A673 (cell line): ENCODE measurements around the gene GRID1. TPM values are rescaled to one million over a fixed set of nuclear protein-coding genes. Genes with fewer than 3 reads are reported as not detected.
"Not testable (repeated sequence)": the region's sequence is repeated elsewhere in the genome, so short reads cannot be mapped to it uniquely, and the experiment has no call there.

Experiments
- BruUV-seq: library from RNA; stranded (reverse); fragments of 400-500 nt; replicated peaks from 2 replicates; lab custom pipeline; 2021; lab: Mats Ljungman, UMichigan
- CTCF ChIA-PET: fragments of 300-600 bp; sonication (Branson Sonifier 250); formaldehyde crosslinking; loops from one replicate; lab custom pipeline; 2022; ENCODE audit warnings: antibody characterized with exemption; lab: Charles Lee
- POLR2A ChIA-PET: fragments of 300-600 bp; sonication (Branson Sonifier 250); formaldehyde crosslinking; loops from one replicate; lab custom pipeline; 2022; ENCODE audit warnings: antibody characterized with exemption; ENCODE audit not compliant: low non-redundant PET; lab: Charles Lee
- DNase-seq: peaks from one replicate; pipeline ENCODE4 v3.0.0-alpha.2; 2015; ENCODE audit warnings: low spot score
- H3K27ac ChIP-seq: fragments of 200-600 bp; sonication (generic); 2 replicates; pipeline ENCODE4 v1.5.1; 2016; ENCODE audit warnings: mixed run types, low read depth, mild to moderate bottlenecking, mixed read lengths, antibody characterized with exemption, low read length; ENCODE audit not compliant: poor library complexity, severe bottlenecking
- H3K27me3 ChIP-seq: fragments of 200-600 bp; sonication (generic); replicated peaks from 2 replicates; pipeline ENCODE4 v1.6.1; 2017; ENCODE audit warnings: mixed run types, low read depth, mild to moderate bottlenecking, mixed read lengths, antibody characterized with exemption, low read length; ENCODE audit not compliant: insufficient read depth, poor library complexity
- H3K36me3 ChIP-seq: fragments of 200-600 bp; sonication (generic); 2 replicates; pipeline ENCODE4 v1.6.1; 2016; ENCODE audit warnings: mixed run types, mild to moderate bottlenecking, mixed read lengths, antibody characterized with exemption, low read length; ENCODE audit not compliant: insufficient read depth, poor library complexity, severe bottlenecking
- H3K4me1 ChIP-seq: fragments of 200-600 bp; sonication (generic); 2 replicates; pipeline ENCODE4 v1.6.1; 2017; ENCODE audit warnings: mixed run types, mild to moderate bottlenecking, mixed read lengths, antibody characterized with exemption, low read length; ENCODE audit not compliant: insufficient read depth, poor library complexity, severe bottlenecking
- H3K4me3 ChIP-seq: fragments of 200-600 bp; sonication (generic); 2 replicates; pipeline ENCODE4 v1.5.1; 2016; ENCODE audit warnings: low read depth, mixed run types, mild to moderate bottlenecking, mixed read lengths, low read length; ENCODE audit not compliant: poor library complexity, severe bottlenecking
- H3K9me3 ChIP-seq: fragments of 200-600 bp; sonication (generic); 2 replicates; pipeline ENCODE4 v1.6.1; 2016; ENCODE audit warnings: mixed run types, low read depth, mild to moderate bottlenecking, mixed read lengths, antibody characterized with exemption, low read length; ENCODE audit not compliant: poor library complexity, severe bottlenecking
- EZH2 ChIP-seq: fragments of 200-600 bp; sonication (generic); IDR thresholded peaks from 2 replicates; pipeline ENCODE4 v1.6.1; 2017; ENCODE audit warnings: borderline replicate concordance, low read depth, mild to moderate bottlenecking, mixed read lengths, antibody characterized with exemption, low read length; ENCODE audit not compliant: poor library complexity, severe bottlenecking
- intact Hi-C: fragments of 100-400 bp; cut with micrococcal nuclease; formaldehyde crosslinking; loops from one replicate; pipeline ENCODE4 v1.10.0; 2022; ENCODE audit not compliant: unreplicated experiment
- total RNA-seq: library from RNA; stranded (reverse); gene quantifications from 2 replicates; pipeline ENCODE4 v1.2.3, GENCODE V29; 2021
- TF ChIP-seq, protein P1 (sequence below): fragments of 300-800, 200-600 bp; sonication (generic); conservative IDR thresholded peaks from 2 replicates; pipeline ENCODE4 v1.5.1; 2017; ENCODE audit warnings: low read depth, mild to moderate bottlenecking, antibody characterized with exemption, low read length, moderate library complexity, mixed read lengths

GRID1 gene
- total RNA-seq, 1 experiment from 2014 or later = not detected

DNA sequence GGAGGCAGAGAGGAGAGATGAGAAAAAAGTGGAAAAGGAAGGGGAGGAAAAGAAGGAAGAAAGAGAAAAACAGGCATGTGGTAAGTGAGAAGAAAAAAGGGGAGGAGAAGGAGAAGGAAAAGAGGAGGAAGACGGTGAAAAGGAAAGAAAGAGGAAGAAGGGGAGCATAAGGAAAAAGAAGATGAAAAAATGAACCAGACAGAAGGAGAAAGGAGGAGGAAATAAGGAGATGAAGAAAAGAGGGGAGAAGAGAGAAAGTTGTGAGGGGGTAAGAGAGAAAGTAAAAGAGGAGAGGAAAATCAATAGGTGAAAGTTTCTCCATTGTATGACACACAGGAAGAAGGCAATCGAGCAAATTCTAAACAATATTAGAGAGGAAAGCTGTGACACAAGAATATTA is 663.8 kb downstream of the GRID1 start:
- no peak for TF ChIP-seq EZH2
- TF ChIP-seq, protein P1, sequence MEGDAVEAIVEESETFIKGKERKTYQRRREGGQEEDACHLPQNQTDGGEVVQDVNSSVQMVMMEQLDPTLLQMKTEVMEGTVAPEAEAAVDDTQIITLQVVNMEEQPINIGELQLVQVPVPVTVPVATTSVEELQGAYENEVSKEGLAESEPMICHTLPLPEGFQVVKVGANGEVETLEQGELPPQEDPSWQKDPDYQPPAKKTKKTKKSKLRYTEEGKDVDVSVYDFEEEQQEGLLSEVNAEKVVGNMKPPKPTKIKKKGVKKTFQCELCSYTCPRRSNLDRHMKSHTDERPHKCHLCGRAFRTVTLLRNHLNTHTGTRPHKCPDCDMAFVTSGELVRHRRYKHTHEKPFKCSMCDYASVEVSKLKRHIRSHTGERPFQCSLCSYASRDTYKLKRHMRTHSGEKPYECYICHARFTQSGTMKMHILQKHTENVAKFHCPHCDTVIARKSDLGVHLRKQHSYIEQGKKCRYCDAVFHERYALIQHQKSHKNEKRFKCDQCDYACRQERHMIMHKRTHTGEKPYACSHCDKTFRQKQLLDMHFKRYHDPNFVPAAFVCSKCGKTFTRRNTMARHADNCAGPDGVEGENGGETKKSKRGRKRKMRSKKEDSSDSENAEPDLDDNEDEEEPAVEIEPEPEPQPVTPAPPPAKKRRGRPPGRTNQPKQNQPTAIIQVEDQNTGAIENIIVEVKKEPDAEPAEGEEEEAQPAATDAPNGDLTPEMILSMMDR = no peak
- DNase-seq = no peak
- Histone ChIP-seq H3K4me1 (no peaks in the 10 kb centered on the region), H3K36me3 (no peaks in the 10 kb centered on the region), H3K27me3 (peaks cover 15% of the 10 kb centered on the region), H3K9me3 (no peaks in the 10 kb centered on the region), H3K27ac (no peak overlapping the region), H3K4me3 (no peak overlapping the region)
- POLR2A ChIA-PET = no interaction called here
- intact Hi-C loops = no loop called here
- CTCF ChIA-PET = no interaction called here
- BruUV-seq = no TSS peak

DNA sequence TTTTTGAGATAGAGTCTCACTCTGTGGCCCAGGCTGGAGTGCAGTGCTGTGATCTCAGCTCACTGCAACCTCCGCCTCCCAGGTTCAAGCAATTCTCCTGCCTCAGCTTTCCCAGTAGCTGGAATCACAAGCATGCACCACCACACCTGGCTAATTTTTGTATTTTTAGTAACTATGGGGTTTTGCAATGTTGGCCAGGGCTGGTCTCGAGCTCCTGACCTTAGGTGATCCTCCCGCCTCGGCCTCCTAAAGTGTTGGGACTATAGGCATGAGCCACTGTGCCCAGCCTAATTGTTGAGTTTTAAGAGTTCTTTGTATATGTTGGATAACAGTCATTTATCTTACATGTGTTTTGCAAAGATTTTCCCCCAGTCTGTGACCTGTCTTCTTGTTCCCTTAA is 667.5 kb downstream of the GRID1 start:
- intact Hi-C loops, H3K36me3 ChIP-seq: not testable (repeated sequence)

DNA sequence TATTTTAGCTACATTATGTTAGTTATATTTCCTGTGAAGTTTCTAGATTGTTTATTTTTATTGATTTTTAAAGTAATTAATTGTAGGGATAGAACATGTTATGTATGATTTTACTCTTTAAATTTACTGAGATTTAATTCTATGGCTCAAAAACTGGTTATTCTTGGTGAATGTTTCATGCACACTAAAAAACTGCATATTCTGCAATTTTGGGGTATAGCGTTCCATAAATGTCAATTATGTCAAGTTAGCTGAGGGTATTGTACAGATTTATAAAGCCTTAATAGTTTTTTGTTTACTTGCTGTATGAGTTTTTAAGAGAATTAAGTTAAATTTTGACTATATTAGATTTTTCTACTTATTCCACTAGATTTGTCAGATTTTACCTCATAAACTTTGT is 669.7 kb downstream of the GRID1 start:
- no peak overlapping the region for H3K4me3 ChIP-seq
- ChIA-PET CTCF (no interaction called here), POLR2A (no interaction called here)
- no peak for DNase-seq
- no TSS peak for BruUV-seq
- intact Hi-C loops = no loop called here
- no peaks in the 10 kb centered on the region for H3K36me3 ChIP-seq
- H3K4me1 ChIP-seq = no peaks in the 10 kb centered on the region
- TF ChIP-seq EZH2 = no peak
- TF ChIP-seq, protein P1 = no peak
- no peaks in the 10 kb centered on the region for H3K9me3 ChIP-seq
- peaks cover 13% of the 10 kb centered on the region for H3K27me3 ChIP-seq
- no peak overlapping the region for H3K27ac ChIP-seq

More for the DNA sequence above, 667.5 kb downstream of the GRID1 start:
- BruUV-seq, H3K27ac ChIP-seq, POLR2A ChIA-PET, H3K9me3 ChIP-seq, DNase-seq, CTCF ChIA-PET, H3K4me3 ChIP-seq, H3K4me1 ChIP-seq: not testable (repeated sequence)
- peaks cover 22% of the 10 kb centered on the region for H3K27me3 ChIP-seq

DNA sequence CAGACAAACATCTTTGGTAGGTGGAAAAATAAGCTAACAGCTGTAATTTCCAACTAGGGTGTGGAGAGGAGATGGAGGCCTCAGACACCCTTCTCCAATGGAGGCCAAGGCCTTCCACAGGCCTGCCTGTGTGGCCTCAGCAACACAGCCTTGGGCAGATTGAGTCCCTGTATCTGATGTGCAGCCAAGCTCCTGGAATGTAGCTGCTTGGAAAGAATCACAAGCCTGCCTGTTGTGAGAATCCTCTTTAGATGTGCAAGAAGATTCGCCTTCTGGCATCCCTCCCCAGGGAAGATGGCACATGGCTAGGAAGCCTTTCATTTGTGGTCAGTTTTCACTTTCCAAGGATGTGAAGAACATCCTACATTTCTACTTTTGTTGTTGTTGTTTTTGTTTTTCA is 684.0 kb downstream of the GRID1 start:
- no peak for DNase-seq
- Histone ChIP-seq H3K4me3 (no peak overlapping the region), H3K27me3 (no peaks in the 10 kb centered on the region), H3K36me3 (no peaks in the 10 kb centered on the region), H3K27ac (no peak overlapping the region), H3K9me3 (no peaks in the 10 kb centered on the region), H3K4me1 (no peaks in the 10 kb centered on the region)
- ChIA-PET POLR2A (no interaction called here), CTCF (no interaction called here)
- no TSS peak for BruUV-seq
- no peak for TF ChIP-seq EZH2
- TF ChIP-seq, protein P1 = no peak
- intact Hi-C loops = no loop called here
